Smooth muscle cell of the brain vasculature (primary cell): ENCODE data around the gene ADAMTS3.
"Not testable (repeated sequence)": the region's sequence is repeated elsewhere in the genome, so short reads cannot be mapped to it uniquely, and the experiment has no call there.

Experiments
- DNase-seq: peaks from one replicate; pipeline ENCODE4 v3.0.0-alpha.2; 2012; ENCODE audit warnings: low read depth, low spot score

Gene ADAMTS3

GRCh38 chr4:72553540-72554337 lies 15.3 kb downstream of the ADAMTS3 start:
- DNase-seq, result no peak

GRCh38 chr4:72552447-72552846 lies 16.6 kb downstream of the ADAMTS3 start:
- DNase-seq, result no peak

GRCh38 chr4:72546456-72546855 lies 22.6 kb downstream of the ADAMTS3 start:
- no peak for DNase-seq

- DNase-seq, result not testable (repeated sequence)
Observed at GRCh38 chr4:72540694-72541093, 28.3 kb downstream of the ADAMTS3 start.

- no peak for DNase-seq
Observed at GRCh38 chr4:72538006-72538405, 31.0 kb downstream of the ADAMTS3 start.

- no peak for DNase-seq
Observed at GRCh38 chr4:72536443-72536842, 32.6 kb downstream of the ADAMTS3 start.

GRCh38 chr4:72531768-72532290 lies 37.2 kb downstream of the ADAMTS3 start:
- DNase-seq, result no peak

- no peak for DNase-seq
Observed at GRCh38 chr4:72531322-72531721, 37.7 kb downstream of the ADAMTS3 start.

GRCh38 chr4:72529148-72529822 lies 39.7 kb downstream of the ADAMTS3 start:
- DNase-seq, result no peak

- no peak for DNase-seq
Observed at GRCh38 chr4:72527038-72527646, 41.9 kb downstream of the ADAMTS3 start.

- DNase-seq, result peak; percentile 56
Observed at GRCh38 chr4:72525938-72526337, 43.1 kb downstream of the ADAMTS3 start.

GRCh38 chr4:72522440-72522839 lies 46.6 kb downstream of the ADAMTS3 start:
- DNase-seq, result no peak

GRCh38 chr4:72513227-72513626 lies 55.8 kb downstream of the ADAMTS3 start:
- no peak for DNase-seq

- DNase-seq, result no peak
Observed at GRCh38 chr4:72507860-72508419, 61.1 kb downstream of the ADAMTS3 start.

- DNase-seq, result no peak
Observed at GRCh38 chr4:72507167-72507566, 61.9 kb downstream of the ADAMTS3 start.

GRCh38 chr4:72505314-72505744 lies 63.7 kb downstream of the ADAMTS3 start:
- no peak for DNase-seq

GRCh38 chr4:72500214-72500613 lies 68.8 kb downstream of the ADAMTS3 start:
- no peak for DNase-seq

- no peak for DNase-seq
Observed at GRCh38 chr4:72496119-72496518, 72.9 kb downstream of the ADAMTS3 start.

- DNase-seq, result no peak
Observed at GRCh38 chr4:72494156-72494555, 74.9 kb downstream of the ADAMTS3 start.

GRCh38 chr4:72489267-72489666 lies 79.8 kb downstream of the ADAMTS3 start:
- DNase-seq, result no peak

GRCh38 chr4:72486991-72487390 lies 82.0 kb downstream of the ADAMTS3 start:
- no peak for DNase-seq

- DNase-seq, result no peak
Observed at GRCh38 chr4:72484981-72485380, 84.0 kb downstream of the ADAMTS3 start.
